DOHH2 (cell line): ENCODE results near the gene ASTN1.

ENCODE experiments used
- CTCF ChIP-seq: fragments of 200-600 bp; sonication (generic); IDR thresholded peaks from one replicate; pipeline ENCODE4 v1.5.1; 2014; ENCODE audit warnings: antibody characterized with exemption, mild to moderate bottlenecking, low read depth, low read length; ENCODE audit not compliant: poor library complexity, severe bottlenecking
- EZH2phosphoT487 ChIP-seq: fragments of 200-600 bp; sonication (generic); IDR thresholded peaks from 2 replicates; pipeline ENCODE4 v1.6.1; 2017; ENCODE audit warnings: borderline replicate concordance, mild to moderate bottlenecking, antibody characterized with exemption, low read length, moderate library complexity, mixed read lengths

GRCh38 chr1:176932114-176933104 is 232.1 kb downstream of the ASTN1 start:
- TF ChIP-seq CTCF, result no peak
- TF ChIP-seq EZH2phosphoT487, result no peak
